Measurements from ENCODE around the gene PAK4. TPM values are rescaled to one million over a fixed set of nuclear protein-coding genes. Genes with fewer than 3 reads are reported as not detected.
A peak's percentile ranks its signal among the peaks of the same experiment; 100 is the strongest.

PAK4 gene
- total and polyA plus RNA-seq, 9 of the 15 experiments (the other 6 are each of a cell fraction or from before 2014, with no cell fraction given) = 0.21 to 33.5 (median 5.8) TPM

GRCh38 chr19:39109641-39110040, 15.9 kb upstream of the PAK4 start (continued):
- no peak for TF ChIP-seq ATF4 (CRISPR knock-in tag; IDR thresholded peaks at IDR 0.05)
- no peak for TF ChIP-seq E2F5 (CRISPR knock-in tag; IDR thresholded peaks at IDR 0.05)
- no peak for TF ChIP-seq STAG1 (CRISPR knock-in tag; IDR thresholded peaks at IDR 0.05; ENCODE audit: borderline replicate concordance)

GRCh38 chr19:39110263-39110967, 15.2 kb upstream of the PAK4 start:
- Histone ChIP-seq H3K79me2 (ENCODE audit: control insufficient read depth, insufficient read depth, low read length) (no peaks in the 10 kb centered on the region), H3K36me3 (ENCODE audit: control insufficient read depth, insufficient read depth, low read length) (no peaks in the 10 kb centered on the region), H3K27me3 (ENCODE audit: control insufficient read depth in 2 of 2, insufficient read depth in 2 of 2, low read length in 2 of 2) (peaks cover 15 to 46% of the 10 kb centered on the region in 2 experiments; a peak in 4 of 5 replicates), H3K4me3 (no peak overlapping the region), H2AFZ (ENCODE audit: low read depth, low read length) (no peak overlapping the region), H3K27ac (ENCODE audit: extremely low read depth, low read depth, low read length) (no peak overlapping the region), H3K9me1 (ENCODE audit: control insufficient read depth, insufficient read depth, low read length) (no peaks in the 10 kb centered on the region), H4K20me1 (replicated peaks; ENCODE audit: control insufficient read depth, insufficient read depth, low read length) (no peaks in the 10 kb centered on the region), H3K9ac (ENCODE audit: insufficient read depth in 1 of 2, low read depth in 2 of 2, low read length in 2 of 2) (no peak overlapping the region), H3K4me2 (ENCODE audit: insufficient read depth, low read length) (no peak overlapping the region), H3K4me1 (replicated peaks in 1 of 2; ENCODE audit: control insufficient read depth in 2 of 2, insufficient read depth in 2 of 2, low read length in 2 of 2) (peaks cover 0 to 23% of the 10 kb centered on the region in 2 experiments; a peak in 3 of 5 replicates), H3K9me3 (replicated peaks; ENCODE audit: control insufficient read depth, insufficient read depth, low read depth, low read length) (no peaks in the 10 kb centered on the region)
- DNase-seq (ENCODE audit: extremely low read depth in 1 of 4, low spot score in 3 of 4) (peak; percentile 66 to 73 (median 70)), ATAC-seq (peak; percentile 89), FAIRE-seq (peak; percentile 82)
- intact Hi-C loops (cut with micrococcal nuclease) (no loop called here), in situ Hi-C loops (cut with MboI) (loop anchor here (10.0 kb wide), 1 partner anchor 146 kb away; no protein-coding TSS in a partner anchor)
- 7% methylated on average over 15 of the region's 16 CpGs for whole genome bisulfite sequencing (ENCODE audit: insufficient coverage, low coverage, missing lambda C conversion rate)
- BruUV-seq (replicated peaks) = no TSS peak
- ChIA-PET POLR2A (interaction anchor here (0.7 kb wide), 1 partner anchor 11 kb away, joined by 3 read pairs; no protein-coding TSS in a partner anchor), CTCF (ENCODE audit: low intra/inter-chr PET ratio) (interaction anchor here (1.1 to 2.1 kb wide), 3 partner anchors 218 to 302 kb away, joined by 4 to 14 read pairs (median 9); partner anchors contain the start of gene PLEKHG2)
- peak; percentile 48; the same call in 1 of the 2 replicates for TF ChIP-seq RB1 (IDR thresholded peaks at IDR 0.05; ENCODE audit: low read depth)
- TF ChIP-seq CTCFL (IDR thresholded peaks at IDR 0.05; ENCODE audit: borderline replicate concordance, insufficient read depth, low read depth, low read length, poor library complexity, severe bottlenecking) = peak; percentile 4
- peak; percentile 48 to 76 for TF ChIP-seq RAD21 (CRISPR knock-in tag; conservative IDR thresholded peaks at IDR 0.05 in 1 of 2, IDR thresholded peaks at IDR 0.05 in 1 of 2)
- peak; percentile 83; the same call in 1 of the 2 replicates for TF ChIP-seq HNRNPL (IDR thresholded peaks at IDR 0.05; ENCODE audit: low read depth, low read length)
- TF ChIP-seq MTA3 (IDR thresholded peaks at IDR 0.05; ENCODE audit: borderline replicate concordance) = peak; percentile 38; the same call in 1 of the 2 replicates
- no peak for TF ChIP-seq NCOA4 (IDR thresholded peaks at IDR 0.05; ENCODE audit: partially characterized antibody)
- TF ChIP-seq DEAF1 (CRISPR knock-in tag; IDR thresholded peaks at IDR 0.05) = 0 out of 2 replicates have a peak, but pooled peaks have one; percentile 13
- TF ChIP-seq ZNF512 (tag; IDR thresholded peaks at IDR 0.05) = no peak
